Measurements from ENCODE around the gene USP48.

The USP48 gene

DNA sequence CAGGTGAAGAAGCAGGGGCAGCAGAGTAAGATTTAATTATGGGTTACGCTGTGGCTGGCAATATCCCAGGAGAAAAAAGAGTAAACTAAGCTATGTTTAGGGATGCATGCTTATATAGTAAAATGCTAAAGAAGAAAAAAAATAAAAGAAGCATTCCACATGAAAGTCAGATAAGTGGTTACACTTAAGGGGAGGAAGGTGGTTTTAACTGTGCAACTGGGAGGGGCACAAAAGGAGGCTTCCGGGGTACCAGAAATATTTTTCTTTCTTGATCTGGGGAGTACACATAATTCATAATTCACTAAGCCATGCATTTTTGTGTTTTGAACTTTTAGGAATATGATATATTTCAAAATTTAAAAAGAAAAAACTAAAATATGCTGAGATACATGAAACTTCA is 39.5 kb downstream of the USP48 start:
- no peak for DNase-seq

DNA sequence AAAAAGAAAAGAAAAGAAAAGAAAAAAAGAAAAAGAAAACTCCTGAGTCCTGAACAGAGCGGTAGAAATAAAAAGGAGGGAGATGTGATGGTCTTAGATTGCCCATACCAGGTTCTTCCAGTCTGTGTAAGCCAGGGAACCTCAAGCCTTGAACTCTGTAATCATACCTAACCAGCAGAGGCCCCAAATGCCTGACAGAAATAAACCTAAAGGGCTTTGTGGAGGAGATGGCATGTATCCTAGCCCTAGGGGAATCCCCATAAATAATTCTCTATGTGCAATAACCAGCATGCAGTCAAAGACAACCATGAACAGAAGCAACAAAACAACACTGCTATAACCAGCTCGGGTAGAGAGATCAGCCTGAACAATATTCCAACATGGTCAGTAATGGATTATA is 40.4 kb downstream of the USP48 start:
- no peak for DNase-seq

DNA sequence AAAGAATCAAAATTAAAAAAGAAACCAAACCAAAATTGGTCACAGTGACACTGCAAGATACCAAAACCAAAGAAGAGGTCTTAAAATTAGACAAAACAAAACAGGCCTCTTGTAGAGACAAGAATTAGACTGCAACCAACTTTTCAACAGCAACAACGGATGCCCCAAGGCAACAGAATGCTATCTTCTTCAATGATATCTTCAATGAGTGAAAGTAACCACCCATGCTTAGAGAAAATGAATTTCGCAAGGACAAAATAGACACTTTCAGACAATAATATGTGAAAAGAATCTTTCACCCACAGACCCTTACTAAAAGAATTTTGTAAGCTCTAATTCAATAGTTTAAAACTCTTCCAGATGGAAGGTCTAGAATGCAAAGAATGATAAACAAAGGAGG is 41.7 kb downstream of the USP48 start:
- DNase-seq = no peak

DNA sequence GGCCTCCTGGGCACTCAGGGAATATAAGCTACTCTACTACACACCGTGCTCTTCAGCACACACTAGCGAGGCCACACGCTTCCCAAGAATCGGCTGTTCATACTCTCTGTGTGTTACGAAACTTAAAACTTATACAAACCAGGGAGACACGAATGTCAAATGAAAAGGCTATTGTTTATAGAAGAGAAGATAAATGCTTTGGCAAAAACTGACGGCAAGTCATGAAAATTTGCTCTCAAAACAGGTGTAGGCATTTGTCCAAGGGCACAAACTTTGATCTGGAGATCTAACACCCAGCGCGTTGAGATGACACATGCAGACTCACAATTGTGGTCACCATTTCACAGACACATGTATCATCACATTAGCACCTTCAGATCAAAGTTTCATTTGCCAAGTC is 46.1 kb downstream of the USP48 start:
- no peak for DNase-seq

DNA sequence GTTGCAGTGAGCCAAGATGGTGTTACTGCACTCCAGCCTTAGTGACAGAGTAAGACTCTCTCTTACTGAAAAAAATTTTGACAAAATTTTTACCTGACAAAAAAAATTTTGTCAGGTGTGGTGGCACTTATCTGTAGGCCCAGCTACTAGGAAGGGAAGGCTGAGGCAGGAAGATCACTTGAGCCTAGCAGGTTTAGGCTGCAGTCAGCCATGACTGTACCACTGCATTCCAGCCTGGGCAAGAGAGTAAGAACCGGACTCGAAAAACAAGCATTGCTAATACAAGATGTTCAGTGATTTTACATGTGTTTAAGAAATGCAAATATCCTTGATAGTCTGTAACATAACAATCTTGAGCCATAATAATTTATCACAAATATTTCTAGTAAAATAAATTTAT is 46.9 kb downstream of the USP48 start:
- DNase-seq = no peak

DNA sequence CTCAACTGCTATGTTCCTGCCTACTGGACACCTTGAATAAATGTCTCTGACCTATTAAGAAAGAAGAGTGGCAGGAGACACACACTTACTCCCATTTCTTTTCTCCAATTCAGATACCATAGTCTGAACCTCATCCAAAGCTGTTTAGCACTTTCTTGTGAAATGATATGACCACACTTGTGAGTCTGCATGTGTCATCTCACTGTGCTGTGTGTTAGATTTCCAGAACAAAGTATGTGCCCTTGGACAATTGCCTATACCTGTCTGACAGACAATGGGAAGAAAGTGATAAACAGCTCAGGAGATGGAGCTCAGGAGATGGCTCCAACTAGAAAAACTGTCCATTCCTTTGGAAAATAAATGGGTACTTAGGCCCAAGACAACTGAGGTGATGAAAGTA is 48.4 kb downstream of the USP48 start:
- DNase-seq = no peak

DNA sequence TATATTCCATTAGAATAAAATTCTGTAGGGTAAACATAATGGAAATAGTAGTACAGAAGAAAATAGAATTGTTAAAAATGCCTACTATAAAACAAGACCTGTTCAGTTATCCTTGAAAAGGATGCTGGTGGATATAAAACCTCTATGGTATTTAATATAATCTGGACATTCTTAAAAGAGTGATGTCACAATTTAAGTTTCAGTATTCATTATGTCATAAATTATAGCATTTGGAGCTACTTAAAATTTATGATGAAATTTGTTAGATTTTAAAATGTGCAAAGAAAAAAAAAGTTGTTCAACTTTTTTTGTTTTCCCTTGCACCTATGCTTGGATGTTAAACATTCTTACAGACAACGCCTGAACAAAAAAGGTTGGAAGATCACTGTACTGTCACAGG is 50.3 kb downstream of the USP48 start:
- DNase-seq = no peak

DNA sequence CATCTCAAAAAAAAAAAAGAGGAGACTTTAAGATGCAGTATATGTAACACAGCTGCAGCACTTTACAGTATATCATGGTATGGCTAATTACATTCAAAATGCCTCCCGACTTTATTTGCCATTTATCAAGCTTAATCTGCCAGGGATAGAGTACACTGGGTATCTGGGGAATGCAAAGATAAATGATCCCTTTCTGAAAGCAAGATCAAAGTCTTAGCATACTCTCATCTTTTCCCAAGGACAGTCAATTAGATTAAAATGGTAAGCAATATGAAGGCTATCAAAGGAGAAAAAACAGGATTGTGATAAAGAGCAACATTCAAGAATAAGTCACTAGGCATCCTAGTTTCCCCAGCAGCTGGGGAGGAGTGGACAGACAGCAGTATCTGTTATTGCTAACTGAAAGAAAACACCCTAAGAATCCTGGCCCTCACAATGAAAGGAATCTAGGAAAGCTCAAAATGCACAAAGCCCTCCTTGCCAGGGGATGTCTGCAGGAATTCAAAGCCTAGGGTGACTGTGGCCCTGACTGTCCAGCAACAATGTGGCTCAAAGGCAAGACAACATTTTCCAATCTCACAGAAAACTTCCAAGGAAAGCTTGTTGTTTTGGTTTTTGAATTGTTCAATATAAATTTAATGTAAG is 57.1 kb downstream of the USP48 start:
- DNase-seq = no peak

DNA sequence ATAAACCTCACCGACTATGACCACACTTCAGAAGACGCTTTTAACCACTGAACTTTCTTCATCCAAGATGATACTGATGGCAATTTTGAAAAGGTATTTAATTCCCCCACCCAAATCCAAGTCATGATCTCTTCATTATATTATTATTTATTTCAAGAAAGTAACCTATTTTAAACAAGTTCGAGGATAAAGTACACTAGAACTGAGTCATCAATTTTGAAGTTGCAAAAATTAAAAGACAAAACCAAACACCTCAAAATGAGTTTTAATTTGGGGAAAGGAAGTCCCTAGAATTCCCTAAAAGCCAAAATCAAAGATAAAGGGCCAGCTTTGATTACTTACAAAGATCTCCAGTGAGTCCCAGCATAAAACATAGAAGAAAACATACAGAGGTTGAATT is 58.4 kb downstream of the USP48 start:
- no peak for DNase-seq

DNA sequence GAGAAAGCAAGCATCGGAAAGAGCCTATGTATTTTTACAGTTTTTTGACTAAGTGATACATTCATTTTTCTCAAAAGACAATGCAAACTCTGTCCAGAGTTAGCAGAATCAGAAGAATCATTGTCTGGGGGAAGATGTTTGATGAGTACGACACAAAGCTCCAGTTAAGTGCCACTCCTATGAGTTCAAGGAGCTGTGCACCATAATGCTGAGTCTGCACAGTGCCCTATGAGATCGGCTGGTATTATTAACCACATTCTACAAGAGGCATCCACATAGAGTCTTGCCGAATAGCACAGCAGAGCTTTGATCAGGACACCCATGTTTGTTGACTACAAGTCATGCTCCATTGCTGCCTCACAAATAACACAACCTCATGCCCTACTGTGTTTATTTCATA is 58.9 kb downstream of the USP48 start:
- DNase-seq = no peak

DNA sequence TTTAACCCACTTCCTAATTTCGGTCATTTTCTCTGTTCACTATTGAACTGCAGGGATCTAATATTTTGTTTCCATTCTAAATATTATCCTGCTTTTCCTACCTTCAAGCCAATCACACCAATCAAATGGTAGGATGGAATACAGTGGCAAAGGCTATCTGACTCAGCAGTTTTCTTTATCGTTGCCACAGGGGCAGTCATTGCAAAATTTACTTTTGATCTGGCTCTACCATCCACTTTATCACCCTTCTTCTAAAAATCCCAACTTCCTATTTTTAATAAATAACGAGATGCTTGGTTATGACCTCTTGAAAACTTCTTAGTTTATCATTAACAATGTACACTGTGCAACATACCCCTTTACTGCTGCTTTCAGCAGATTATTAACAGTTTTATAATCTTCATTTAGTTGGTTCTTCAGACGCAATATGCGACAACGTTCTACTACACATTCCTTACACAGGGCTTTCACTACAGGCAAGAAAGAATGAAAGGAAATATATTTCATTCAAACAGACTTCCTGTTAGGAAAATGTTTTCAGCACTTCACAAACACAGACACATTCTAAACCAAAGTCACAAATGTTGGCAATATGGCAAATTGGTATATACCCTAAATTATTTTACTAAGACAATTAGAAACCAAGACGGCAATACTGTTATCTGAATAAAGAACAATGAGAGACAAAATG is 61.5 kb downstream of the USP48 start:
- DNase-seq = no peak

DNA sequence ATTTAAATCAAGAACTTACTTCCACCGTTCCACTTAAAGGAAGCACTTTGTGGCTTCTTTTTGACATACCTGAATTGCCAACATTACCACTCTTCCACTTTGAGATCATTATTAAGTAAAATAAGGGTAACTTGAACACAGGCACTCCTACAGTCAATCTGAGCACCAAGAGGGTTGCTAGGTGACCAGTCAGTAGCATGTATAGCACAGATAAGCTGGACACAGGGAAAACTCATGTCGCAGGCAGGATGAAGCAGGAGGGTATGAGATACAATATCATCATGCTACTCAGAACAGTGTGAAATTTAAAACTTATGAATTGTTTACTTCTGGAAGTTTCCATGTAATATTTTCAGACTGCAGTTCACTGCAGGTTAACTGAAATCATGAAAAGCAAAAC is 66.8 kb downstream of the USP48 start:
- DNase-seq = peak in 1 of 2 experiments; percentile 4

DNA sequence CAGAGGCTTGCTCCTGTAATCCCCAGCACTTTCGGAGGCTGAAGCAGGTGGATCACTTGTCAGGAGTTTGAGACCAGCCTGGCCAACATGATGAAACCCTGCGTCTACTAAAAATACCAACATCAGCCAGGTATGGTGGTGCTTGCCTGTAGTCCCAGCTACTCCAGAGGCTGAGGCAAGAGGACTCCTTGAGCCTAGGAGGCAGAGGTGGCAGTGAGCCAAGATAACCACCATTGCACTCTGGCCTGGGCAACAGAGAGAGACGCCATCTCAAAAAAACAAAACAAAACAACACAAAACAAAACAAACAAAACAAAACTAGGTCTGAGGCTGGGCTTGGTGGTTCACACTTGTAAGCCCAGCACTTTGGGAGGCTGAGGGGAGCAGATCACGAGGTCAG is 75.1 kb downstream of the USP48 start:
- DNase-seq = no peak

DNA sequence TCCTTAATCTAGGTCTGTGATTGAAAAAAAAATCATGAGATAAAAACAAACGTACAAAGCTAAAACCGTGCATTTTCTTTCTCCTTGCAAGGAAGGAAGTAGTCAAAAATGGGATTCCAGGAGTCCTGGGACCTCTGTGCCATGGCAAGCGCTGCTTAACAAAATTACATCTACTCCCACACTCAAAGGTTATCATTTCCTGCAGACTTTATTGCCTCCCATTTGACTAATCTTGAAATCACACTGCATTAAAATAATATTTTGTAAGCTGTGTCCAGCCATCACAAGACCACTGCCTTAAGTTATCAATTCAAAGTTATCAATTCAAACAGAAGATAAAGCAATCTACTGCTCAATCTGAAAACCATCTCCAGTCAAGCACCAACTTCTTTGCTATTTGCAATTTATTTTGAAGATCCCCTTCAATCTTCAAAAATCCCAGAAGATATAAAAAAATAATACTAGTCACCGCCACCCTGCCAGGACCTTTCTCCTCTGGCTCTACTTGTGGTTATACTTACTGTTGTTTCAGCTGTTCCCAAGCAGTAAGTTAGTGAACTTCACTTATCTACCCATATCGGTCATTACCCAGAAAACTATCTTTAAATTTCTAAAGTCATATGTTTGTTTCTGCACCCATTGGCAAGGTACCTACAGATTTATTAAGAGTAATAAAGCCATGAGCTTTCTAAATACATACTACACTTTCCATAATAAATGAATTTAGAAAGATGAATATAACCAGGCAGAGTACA is 75.7 kb downstream of the USP48 start:
- no peak for DNase-seq

DNA sequence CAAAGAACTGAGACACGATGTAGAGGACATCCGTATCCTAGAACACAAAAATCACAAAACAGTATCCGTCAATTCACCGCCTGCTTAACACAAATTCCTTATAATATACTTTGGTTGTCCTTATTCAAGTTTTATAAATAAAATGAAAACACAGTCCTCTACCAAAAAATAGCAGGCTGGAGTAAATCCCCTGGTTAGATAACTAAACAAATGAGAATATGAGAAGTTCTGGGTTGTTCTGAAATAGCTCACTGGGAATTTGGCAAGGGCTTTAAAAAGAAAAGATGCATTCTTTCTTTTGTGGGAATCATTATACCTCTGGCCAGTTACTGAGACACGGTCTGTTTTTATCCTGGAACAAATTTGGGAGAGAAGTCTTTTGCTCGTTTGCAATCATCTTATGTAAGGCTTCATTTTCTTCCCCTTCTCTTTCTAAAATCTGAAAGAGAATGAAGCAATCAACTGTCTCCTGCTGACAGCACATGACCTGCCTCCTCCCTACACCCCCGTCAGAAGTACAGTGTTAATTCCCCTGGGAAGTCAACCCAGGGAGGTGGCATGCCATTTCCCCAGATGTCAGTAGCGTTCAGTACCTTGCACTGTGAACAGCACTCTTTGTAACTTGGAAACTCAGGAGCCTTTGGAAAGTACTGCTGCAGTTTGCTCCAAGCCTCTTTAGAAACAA is 76.7 kb downstream of the USP48 start:
- DNase-seq = no peak

DNA sequence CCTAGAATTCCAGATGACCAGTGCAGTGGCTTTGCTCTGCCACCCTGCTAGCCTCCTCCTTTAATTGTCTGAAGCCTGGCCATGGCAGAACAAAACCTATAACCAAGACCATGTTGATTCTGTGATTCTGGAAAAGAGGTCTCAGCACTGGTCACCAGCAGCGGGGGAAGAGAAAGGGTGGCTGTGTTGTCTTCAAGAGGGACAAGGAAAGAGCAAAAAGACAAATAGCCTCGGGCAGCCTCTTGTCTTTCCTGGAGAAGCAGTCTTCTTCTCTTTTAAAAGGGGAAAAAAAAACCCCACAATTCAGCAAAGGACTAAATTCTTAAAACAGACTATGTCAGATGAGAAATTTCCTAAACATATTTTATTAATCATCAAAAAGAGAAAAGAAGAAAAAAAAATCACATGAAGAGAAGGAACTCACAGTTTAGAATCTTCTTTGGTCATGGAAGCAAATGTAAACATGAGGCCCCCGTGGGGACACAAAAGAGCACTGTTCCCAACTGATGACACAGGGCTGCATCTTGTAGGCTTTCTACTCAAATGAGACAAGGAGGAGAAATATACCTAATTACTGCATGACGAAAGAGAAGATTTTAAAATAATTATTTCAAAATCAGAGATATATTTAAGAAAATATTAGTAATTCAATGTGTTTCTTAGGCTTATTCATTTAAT is 77.5 kb downstream of the USP48 start:
- no peak for DNase-seq

DNA sequence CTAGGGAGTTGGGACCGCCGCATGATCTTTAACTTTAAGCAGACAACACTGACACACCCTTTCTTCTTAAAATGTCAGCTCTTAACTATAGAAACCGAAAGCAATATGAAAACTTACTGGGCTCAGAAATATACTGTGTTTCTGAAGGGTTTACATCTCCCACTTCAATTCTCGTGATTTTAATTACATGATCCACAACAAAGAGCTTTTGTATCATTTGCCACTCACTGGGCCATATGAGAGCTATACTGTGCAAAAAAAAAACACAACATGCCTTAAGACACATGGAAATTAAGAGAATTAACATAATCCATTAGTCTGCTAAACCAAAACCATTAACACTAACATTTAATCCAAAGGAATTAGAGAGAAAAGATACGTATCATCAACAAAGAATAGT is 78.8 kb downstream of the USP48 start:
- DNase-seq = no peak

DNA sequence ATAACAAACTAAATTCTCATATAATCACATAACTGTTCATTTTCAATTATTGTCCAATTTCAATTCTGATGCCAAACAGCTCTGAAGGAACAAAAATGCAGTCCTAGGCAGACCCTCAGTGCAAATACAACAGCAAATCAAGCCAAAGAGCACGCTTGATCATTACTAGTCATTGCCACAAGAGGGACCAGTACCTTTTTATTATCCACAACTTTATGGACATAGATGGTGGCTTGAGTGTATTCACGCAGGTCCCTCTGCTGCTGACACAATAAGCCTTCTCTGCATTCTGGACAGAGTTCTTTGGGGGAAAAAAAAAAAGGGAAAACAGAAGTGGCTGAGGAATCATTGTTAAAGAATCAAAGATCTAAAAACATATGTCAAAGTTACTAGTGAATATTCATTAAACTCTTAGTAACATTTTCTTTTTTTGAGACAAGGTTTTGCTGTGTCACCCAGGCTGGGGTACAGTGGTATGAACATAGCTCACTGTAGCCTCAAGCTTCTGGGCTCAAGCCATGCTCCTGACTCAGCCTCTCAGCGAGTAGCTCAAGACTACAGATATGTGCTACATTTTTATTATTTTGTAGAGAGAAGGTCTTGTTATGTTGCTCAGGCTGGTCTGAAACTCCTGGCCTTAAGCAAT is 79.5 kb downstream of the USP48 start:
- DNase-seq = peak in 1 of 2 experiments; percentile 41

DNA sequence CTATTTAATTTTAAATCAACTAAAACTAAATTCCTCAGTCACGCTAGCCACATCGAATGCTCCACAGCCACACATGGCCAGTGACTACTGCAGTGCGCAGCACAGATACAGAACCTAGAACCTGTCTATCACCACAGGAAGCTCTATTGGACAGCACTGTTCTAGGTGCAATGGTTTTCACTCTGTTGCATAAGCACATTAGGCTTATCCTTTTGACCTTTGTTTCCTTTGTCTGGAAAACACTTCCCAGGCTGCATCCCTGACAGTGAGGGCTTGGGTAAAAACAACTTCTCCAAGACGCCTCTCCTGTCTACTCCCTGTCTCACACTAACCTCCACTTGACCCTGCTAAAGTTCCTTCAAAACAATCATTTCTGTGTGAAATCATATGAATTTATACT is 80.2 kb downstream of the USP48 start:
- no peak for DNase-seq

DNA sequence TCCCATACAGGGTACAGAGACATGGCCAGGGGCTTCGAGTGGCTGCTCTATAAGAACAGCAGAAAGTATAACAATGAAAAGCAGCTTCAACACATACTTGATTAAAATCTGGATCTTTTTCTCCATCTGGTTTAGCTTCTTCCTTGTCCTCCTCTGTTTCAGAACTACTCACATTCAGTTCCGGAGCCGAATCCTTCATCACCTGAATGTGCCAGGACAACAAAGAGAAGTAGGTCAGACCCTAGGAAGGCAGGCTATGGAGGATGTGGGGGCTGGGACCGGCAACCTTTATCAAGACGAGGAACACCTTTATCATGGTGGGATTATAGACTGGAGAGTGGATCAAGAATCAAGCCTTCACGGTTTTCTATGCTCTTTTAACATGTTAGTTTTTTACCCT is 81.5 kb downstream of the USP48 start:
- no peak for DNase-seq

DNA sequence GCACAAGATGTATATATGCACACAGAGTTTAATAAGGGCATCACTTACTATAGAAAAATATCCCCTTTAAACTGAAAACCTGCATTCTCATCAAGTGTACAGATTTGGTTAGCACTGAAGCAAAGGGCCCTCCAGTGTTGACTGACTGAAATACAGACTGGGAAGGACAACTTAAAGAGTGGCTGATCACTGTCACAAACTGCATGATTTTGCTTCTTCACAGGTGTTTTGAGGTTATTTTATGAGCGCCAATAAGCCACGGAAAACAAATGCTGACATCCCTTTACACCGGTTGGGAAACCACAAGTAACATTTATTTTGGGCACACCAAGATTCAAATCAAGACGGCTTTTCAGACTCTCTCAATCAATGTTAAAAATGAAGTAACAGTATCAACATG is 82.9 kb downstream of the USP48 start:
- DNase-seq = no peak

DNA sequence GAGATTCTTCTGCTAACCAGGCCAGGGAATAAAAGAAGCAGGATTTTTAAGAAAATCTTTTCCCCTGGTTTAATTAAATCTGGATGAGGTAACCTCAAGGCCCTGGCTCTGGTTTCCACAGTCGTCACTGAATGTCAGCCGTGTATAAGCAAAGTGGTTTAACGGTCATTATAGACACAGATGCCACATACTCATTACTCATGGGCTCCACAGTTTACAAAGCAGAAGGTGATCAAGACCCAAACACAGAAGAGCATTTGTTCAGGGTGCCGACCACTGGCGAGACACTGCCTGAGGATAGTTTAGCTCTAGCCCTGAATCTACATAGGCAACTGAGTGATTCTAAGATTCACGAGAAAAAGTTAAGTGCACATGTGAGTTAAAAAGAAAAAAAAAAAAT is 86.0 kb downstream of the USP48 start:
- no peak for DNase-seq

DNA sequence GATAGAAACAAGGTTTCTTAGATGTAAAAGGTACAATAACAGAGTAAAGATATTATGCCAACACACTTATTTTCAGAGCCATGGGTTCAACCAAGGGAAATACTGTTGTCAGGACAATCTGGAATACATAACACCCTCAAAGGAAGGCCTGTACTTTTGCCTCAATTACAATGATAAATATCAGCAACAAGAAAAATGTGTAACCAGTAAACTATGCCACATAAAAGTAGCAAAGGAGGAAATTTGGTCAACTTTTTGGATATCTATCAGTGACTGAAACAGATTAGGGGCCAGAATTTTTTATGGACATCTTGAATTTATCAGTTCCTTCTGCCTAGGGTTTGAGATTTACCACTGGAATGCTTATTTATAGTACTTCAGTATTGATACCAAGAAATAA is 89.2 kb downstream of the USP48 start:
- no peak for DNase-seq

All from NCI-H2081 (cell line).